Naive thymus-derived CD8-positive, alpha-beta T cell (primary cell): Measurements from ENCODE around the gene CLRN1. TPM values are rescaled to one million over a fixed set of nuclear protein-coding genes. Genes with fewer than 3 reads are reported as not detected.

Experiments used
- ATAC-seq, 2 donors: fragments of 150-1000 bp; cut with Tn5 transposase in 1 of 2; sonication (Bioruptor Pico), chemical (Tn5 transposase) in 1 of 2; 1 replicate in 1 of 2; 2 replicates in 1 of 2; pipeline ENCODE4 v1.10.0; 2021; ENCODE audit warnings: mild to moderate bottlenecking in 2 of 2, moderate library complexity in 2 of 2
- POLR2A ChIA-PET: fragments of 350-600 bp; sonication (Branson Sonifier 250); formaldehyde crosslinking; loops from one replicate; lab custom pipeline; 2021; ENCODE audit warnings: antibody characterized with exemption; lab: Charles Lee
- DNase-seq, 10 donors: peaks; one replicate each; pipeline versions ENCODE4 v3.0.0 to v3.0.0-alpha.2; 2020 to 2022
- H3K27ac Mint-ChIP-seq, 10 donors: one replicate each; pipeline ENCODE4 v1.8.0; 2020 to 2022; ENCODE audit warnings: mild to moderate bottlenecking in 10 of 10, mixed read lengths in 10 of 10, moderate library complexity in 4 of 10, inconsistent platforms in 1 of 10
- H3K27me3 Mint-ChIP-seq, 5 donors: one replicate each; pipeline ENCODE4 v1.8.0; 2021 to 2022; ENCODE audit warnings: mixed read lengths in 5 of 5
- H3K36me3 Mint-ChIP-seq, 3 donors: one replicate each; pipeline ENCODE4 v1.8.0; 2020 to 2022; ENCODE audit warnings: mixed read lengths in 3 of 3, mild to moderate bottlenecking in 2 of 3, inconsistent platforms in 1 of 3
- H3K4me1 Mint-ChIP-seq, 4 donors: one replicate each; pipeline ENCODE4 v1.8.0; 2021 to 2022; ENCODE audit warnings: mixed read lengths in 4 of 4
- H3K4me3 Mint-ChIP-seq, 10 donors: one replicate each; pipeline ENCODE4 v1.8.0; 2020 to 2022; ENCODE audit warnings: mild to moderate bottlenecking in 10 of 10, mixed read lengths in 10 of 10, moderate library complexity in 6 of 10, inconsistent platforms in 1 of 10
- H3K9me3 Mint-ChIP-seq, 9 donors: one replicate each; pipeline ENCODE4 v1.8.0; 2020 to 2022; ENCODE audit warnings: mixed read lengths in 9 of 9, mild to moderate bottlenecking in 3 of 9, inconsistent platforms in 1 of 9, moderate library complexity in 1 of 9
- polyA plus RNA-seq, 3 donors: library from polyadenylated mRNA; unstranded; fragments of 300-500 nt; fragmentation: Illumina TruSeq; gene quantifications; one replicate each; pipeline ENCODE4 v1.2.3, GENCODE V29; 2021
- total RNA-seq, 8 experiments: library from RNA in 2 of 8; stranded (reverse) in 2 of 8; gene quantifications; one replicate each; pipeline ENCODE4 v1.2.3 and lab custom pipeline; 2021 to 2026

CLRN1 gene
- total and polyA plus RNA-seq, 5 experiments from 2014 or later = not detected

- Mint-ChIP-seq H3K36me3 (no peaks in the 10 kb centered on the region), H3K27me3 (peaks cover 0 to 8% (median 4%) of the 10 kb centered on the region in 5 donors), H3K9me3 (no peaks in the 10 kb centered on the region), H3K4me3 (no peak overlapping the region), H3K27ac (no peak overlapping the region), H3K4me1 (no peaks in the 10 kb centered on the region)
- no peak for DNase-seq
- POLR2A ChIA-PET = no interaction called here
- ATAC-seq = no peak
These were observed 4.0 kb downstream of the CLRN1 start for GRCh38 chr3:150968341-150969035.

DNA sequence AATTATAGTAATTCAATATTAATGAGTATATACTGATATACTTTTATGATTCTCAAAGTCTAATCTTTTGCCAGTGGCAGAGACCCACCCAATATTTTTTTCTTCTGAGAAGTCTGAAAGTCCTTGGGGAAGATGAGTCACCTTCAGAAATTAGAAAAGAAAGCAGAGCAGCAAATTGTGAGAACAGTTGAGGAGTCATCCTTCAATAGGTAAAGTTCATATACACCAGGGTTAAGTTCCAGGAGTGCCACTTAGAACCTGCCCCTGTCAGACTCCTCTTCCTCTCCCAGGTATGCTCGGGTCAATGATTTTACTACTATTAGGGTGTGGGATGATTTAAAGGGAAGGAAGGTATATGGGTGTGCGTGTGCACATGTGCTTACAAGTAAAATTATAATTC, 7.1 kb downstream of the CLRN1 start:
- POLR2A ChIA-PET = no interaction called here
- DNase-seq = no peak
- H3K27me3 Mint-ChIP-seq = peaks cover 4 to 11% (median 9%) of the 10 kb centered on the region in 5 donors
- no peak overlapping the region for H3K27ac Mint-ChIP-seq
- peaks cover 0 to 1% (median 0%) of the 10 kb centered on the region in 9 donors for H3K9me3 Mint-ChIP-seq
- no peak overlapping the region for H3K4me3 Mint-ChIP-seq
- ATAC-seq = no peak
- no peaks in the 10 kb centered on the region for H3K36me3 Mint-ChIP-seq
- no peaks in the 10 kb centered on the region for H3K4me1 Mint-ChIP-seq

DNA sequence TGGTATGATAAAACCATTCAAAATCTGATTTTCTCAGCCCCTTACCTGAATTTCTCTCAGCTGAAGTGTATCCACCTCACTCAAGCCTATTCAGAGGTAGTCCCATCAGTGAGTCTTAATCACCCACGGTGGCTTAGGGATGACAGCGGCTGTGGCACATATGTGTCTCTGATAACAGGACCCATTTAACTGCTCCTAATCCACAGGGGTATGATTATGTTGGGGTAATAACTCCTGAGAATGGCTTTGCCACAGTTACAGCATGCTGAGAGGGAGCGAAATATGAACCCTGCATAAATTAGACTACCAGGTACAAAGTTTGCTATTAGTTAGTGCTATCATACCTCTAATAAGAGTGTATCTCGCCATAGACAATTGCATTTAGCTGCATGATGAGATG, 10.6 kb downstream of the CLRN1 start:
- no peak overlapping the region for H3K27ac Mint-ChIP-seq
- peaks cover 0 to 2% (median 0%) of the 10 kb centered on the region in 4 donors for H3K4me1 Mint-ChIP-seq
- H3K36me3 Mint-ChIP-seq = no peaks in the 10 kb centered on the region
- peaks cover 14 to 28% (median 18%) of the 10 kb centered on the region in 5 donors for H3K27me3 Mint-ChIP-seq
- H3K4me3 Mint-ChIP-seq = no peak overlapping the region
- ATAC-seq (no peak), DNase-seq (no peak)
- POLR2A ChIA-PET = no interaction called here
- H3K9me3 Mint-ChIP-seq = peaks cover 0 to 1% (median 0%) of the 10 kb centered on the region in 9 donors

DNA sequence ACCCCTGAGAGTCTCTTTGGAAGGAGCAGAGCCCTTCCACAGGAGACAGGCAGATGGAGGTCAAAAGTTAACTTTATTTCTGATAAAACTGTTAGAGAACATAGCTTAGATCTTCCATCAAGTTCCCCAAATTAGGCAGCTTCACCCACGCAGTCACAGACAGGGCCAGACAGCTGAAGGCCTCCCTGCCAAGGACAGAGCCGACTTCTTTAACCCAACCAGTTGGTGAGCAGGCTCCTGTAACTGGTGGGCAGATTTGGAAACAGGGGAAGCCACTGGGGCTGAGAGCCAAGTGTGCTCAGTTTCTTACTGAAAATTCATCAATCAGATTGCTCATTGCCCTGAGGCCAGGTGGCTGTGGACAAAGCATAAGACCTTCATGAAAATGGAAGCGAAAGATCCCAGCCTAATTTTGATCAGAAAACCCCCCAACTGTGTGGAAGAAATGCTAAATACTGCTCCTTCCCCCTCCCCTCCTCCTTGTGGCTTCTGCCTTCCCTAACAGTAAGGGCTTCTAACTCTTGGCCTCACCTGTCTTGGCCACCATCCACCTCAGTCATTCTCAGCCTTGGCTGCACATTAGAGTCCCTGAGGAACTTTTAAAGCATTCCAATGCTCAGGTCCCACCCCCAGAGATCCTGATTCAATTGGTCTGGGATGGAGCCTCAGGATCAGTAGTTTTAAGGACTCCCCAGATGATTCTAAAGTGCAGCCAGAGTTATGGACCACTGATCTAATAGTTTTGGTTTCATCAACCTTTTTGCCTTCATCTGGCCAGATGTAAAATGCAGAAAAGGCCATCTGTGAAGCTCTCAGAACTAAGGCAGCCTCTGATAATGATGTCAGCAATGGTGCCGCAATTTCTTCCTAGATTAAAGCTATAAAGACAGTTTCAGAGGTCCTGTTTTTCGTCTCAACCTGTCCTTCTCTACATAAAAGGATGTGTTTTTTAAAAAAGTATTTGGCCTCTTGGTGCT, 11.5 kb downstream of the CLRN1 start:
- no peak overlapping the region for H3K27ac Mint-ChIP-seq
- DNase-seq (no peak), ATAC-seq (no peak)
- H3K4me1 Mint-ChIP-seq = peaks cover 0 to 2% (median 0%) of the 10 kb centered on the region in 4 donors
- POLR2A ChIA-PET = no interaction called here
- peaks cover 0 to 1% (median 0%) of the 10 kb centered on the region in 9 donors for H3K9me3 Mint-ChIP-seq
- H3K27me3 Mint-ChIP-seq = peaks cover 13 to 29% (median 18%) of the 10 kb centered on the region in 5 donors
- no peak overlapping the region for H3K4me3 Mint-ChIP-seq
- H3K36me3 Mint-ChIP-seq = no peaks in the 10 kb centered on the region

DNA sequence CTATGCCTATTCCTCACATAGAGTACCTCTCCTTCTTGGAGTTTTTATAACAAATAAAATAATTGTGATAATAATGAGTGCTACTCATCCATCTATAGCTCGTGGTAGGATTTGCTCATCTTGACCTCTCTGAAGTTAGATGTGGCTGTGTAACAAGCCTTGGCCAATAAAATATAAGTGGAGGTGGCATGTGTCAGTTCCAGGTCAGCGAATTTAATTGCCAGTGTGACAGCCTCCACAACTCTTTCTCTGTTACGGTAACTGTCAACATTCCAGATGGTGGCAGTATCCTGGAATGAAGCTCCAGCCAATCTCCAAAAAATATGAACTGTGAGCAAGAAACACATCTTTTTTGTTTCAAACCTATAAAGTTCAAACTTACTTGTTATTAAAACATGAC, 13.8 kb downstream of the CLRN1 start:
- Mint-ChIP-seq H3K4me1 (peaks cover 0 to 2% (median 0%) of the 10 kb centered on the region in 4 donors), H3K27me3 (peaks cover 10 to 29% (median 17%) of the 10 kb centered on the region in 5 donors), H3K27ac (no peak overlapping the region), H3K9me3 (peaks cover 0 to 1% (median 0%) of the 10 kb centered on the region in 9 donors), H3K4me3 (no peak overlapping the region), H3K36me3 (no peaks in the 10 kb centered on the region)
- ATAC-seq = no peak
- no peak for DNase-seq
- POLR2A ChIA-PET = no interaction called here

DNA sequence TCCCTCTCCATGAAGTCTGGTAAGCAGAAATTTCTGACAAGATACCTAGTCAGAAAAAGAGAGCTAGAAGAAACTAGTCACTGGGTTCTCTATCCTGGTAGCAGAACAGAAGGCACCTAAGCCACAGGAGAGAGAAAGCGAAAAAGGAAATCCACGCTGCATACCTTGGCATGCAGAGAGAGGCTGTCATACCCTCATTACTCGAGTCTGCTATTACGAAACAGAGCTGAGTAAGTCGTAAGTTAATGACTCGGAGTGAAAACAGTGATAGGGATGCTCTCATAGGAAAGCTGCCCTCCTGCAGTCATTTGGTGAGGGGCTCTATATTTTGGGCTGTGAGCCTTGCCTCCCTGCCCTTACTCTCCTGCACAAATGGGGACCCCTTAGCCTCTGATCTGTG, 16.2 kb downstream of the CLRN1 start:
- Mint-ChIP-seq H3K36me3 (no peaks in the 10 kb centered on the region), H3K4me1 (peaks cover 0 to 2% (median 0%) of the 10 kb centered on the region in 4 donors), H3K27me3 (peaks cover 8 to 21% (median 17%) of the 10 kb centered on the region in 5 donors), H3K27ac (no peak overlapping the region), H3K9me3 (no peaks in the 10 kb centered on the region), H3K4me3 (no peak overlapping the region)
- POLR2A ChIA-PET = no interaction called here
- DNase-seq (no peak), ATAC-seq (no peak)

GRCh38 chr3:150951923-150952322, 20.6 kb downstream of the CLRN1 start:
- H3K4me3 Mint-ChIP-seq = no peak overlapping the region
- DNase-seq (no peak), ATAC-seq (no peak)
- no peak overlapping the region for H3K27ac Mint-ChIP-seq
- H3K27me3 Mint-ChIP-seq = peaks cover 9 to 16% (median 14%) of the 10 kb centered on the region in 5 donors
- peaks cover 0 to 4% (median 0%) of the 10 kb centered on the region in 9 donors for H3K9me3 Mint-ChIP-seq
- POLR2A ChIA-PET = no interaction called here
- no peaks in the 10 kb centered on the region for H3K4me1 Mint-ChIP-seq
- no peaks in the 10 kb centered on the region for H3K36me3 Mint-ChIP-seq

DNA sequence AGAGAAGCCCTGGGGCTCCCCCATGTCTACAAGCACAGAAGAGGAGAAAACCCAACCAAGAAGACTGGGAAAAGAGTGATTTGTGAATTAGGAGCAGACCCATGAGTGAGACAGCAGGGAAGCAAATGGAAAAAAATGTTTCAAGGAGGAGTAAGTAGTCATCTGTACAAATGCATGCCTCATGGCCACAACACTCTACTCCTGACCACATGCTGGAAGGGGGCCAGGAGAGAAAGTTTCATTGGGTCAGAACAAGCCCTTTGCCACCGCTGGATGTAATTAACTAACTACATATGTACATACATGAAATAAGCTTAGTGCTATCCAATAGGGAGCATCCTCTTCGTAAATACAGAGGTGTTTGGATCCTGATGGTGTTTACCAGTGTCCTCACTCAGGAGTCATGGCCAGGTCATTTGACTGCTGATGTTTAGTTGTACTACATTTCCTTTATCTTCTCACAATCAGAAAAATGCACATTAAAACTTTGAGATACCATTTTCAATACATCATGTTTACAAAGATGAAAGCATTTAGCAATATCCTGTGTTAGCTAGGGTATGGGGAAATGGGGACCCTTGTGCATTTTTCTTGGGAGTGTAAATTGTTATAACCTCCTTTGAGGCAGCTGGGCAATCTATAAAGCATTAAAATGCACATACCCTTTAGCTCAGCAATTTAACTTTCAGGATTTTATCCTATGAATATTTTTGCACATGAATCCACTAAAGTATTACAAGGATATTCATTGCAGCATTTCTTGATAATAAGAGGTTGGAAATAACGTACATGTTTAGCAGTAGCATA, 27.1 kb downstream of the CLRN1 start:
- no peaks in the 10 kb centered on the region for H3K36me3 Mint-ChIP-seq
- H3K27me3 Mint-ChIP-seq = peaks cover 16 to 42% (median 29%) of the 10 kb centered on the region in 5 donors
- H3K27ac Mint-ChIP-seq = no peak overlapping the region

DNA sequence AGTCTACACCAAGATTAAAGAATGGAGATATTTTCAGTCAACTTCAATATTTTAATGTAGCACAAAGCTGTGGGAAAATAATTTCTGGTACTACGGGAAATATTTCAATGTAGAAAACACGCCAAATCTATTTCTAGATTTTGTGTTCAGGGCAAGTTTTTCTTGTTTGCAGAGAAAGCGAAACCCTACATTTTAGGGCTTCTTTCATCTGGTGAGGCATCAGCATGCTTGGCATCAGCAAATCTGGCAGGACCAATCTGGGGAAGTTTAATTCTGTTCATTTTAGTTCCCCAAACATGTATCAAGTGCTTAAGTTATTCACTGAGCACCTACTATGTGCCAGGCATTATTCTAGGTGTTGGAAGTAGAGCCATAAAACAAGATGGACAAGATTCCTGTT, 30.3 kb downstream of the CLRN1 start:
- DNase-seq (no peak), ATAC-seq (no peak)
- Mint-ChIP-seq H3K27ac (no peak overlapping the region), H3K9me3 (peaks cover 0 to 3% (median 0%) of the 10 kb centered on the region in 9 donors), H3K4me1 (no peaks in the 10 kb centered on the region), H3K27me3 (peaks cover 20 to 43% (median 26%) of the 10 kb centered on the region in 5 donors), H3K36me3 (no peaks in the 10 kb centered on the region), H3K4me3 (no peak overlapping the region)
- POLR2A ChIA-PET = no interaction called here

More for the DNA sequence above, 27.1 kb downstream of the CLRN1 start:
- Mint-ChIP-seq H3K4me3 (no peak overlapping the region), H3K4me1 (no peaks in the 10 kb centered on the region), H3K9me3 (peaks cover 0 to 5% (median 0%) of the 10 kb centered on the region in 9 donors)
- POLR2A ChIA-PET = no interaction called here
- DNase-seq = no peak
- ATAC-seq = no peak

DNA sequence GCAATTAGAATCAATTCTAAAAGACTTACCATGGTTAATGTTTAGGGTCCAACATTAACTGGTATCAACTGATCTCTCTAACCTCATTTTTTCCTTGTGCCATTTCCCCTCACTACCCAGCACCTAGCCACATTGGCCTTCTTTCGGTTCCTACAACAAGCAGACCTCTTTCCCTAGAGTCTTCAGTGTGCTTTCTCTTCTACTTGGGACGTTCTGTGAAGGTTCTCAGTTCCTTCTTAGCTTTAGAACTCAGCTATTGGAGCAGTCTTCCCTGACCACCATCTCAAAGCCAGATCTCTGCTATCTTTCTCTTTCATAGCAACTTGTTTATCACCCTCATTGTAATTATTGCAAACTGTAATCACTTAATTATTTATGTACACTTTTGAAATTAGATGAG, 35.8 kb downstream of the CLRN1 start:
- Mint-ChIP-seq H3K27ac (no peak overlapping the region), H3K36me3 (peaks cover 0 to 5% (median 0%) of the 10 kb centered on the region in 3 donors), H3K27me3 (peaks cover 12 to 32% (median 22%) of the 10 kb centered on the region in 5 donors), H3K9me3 (peaks cover 0 to 4% (median 0%) of the 10 kb centered on the region in 9 donors), H3K4me3 (no peak overlapping the region), H3K4me1 (no peaks in the 10 kb centered on the region)
- no peak for ATAC-seq
- DNase-seq = no peak
- POLR2A ChIA-PET = no interaction called here

DNA sequence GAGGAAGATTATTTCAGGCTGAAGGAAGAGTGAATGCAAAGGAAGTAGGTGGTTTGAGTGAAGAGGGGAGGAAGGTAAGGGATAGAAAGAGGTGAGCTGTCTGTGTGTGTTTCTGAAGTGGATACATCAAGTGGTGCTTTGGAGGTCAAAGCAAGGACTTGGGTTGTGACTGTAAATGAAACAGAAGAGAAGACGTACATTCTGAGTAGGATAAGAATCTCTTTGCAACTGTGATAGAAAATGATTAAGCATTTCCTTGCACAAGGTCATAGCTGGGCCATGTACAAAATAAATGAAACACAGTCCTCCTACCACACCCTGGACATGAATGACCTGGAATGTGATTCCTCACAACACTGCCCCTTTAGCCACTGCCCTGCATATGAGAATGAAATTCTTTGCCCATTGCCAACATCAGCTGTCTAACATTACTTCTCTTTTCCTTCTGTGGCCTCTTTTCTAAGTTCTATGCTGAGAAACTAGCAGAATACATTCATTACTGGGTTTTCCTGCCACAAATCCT, 39.0 kb downstream of the CLRN1 start:
- H3K4me3 Mint-ChIP-seq = no peak overlapping the region
- DNase-seq = no peak
- H3K36me3 Mint-ChIP-seq = peaks cover 0 to 5% (median 0%) of the 10 kb centered on the region in 3 donors
- POLR2A ChIA-PET = no interaction called here
- peaks cover 0 to 4% (median 0%) of the 10 kb centered on the region in 9 donors for H3K9me3 Mint-ChIP-seq
- H3K27me3 Mint-ChIP-seq = peaks cover 10 to 40% (median 15%) of the 10 kb centered on the region in 5 donors
- ATAC-seq = no peak
- no peaks in the 10 kb centered on the region for H3K4me1 Mint-ChIP-seq
- peak overlapping the region in 1 of 10 donors; percentile 11 for H3K27ac Mint-ChIP-seq

DNA sequence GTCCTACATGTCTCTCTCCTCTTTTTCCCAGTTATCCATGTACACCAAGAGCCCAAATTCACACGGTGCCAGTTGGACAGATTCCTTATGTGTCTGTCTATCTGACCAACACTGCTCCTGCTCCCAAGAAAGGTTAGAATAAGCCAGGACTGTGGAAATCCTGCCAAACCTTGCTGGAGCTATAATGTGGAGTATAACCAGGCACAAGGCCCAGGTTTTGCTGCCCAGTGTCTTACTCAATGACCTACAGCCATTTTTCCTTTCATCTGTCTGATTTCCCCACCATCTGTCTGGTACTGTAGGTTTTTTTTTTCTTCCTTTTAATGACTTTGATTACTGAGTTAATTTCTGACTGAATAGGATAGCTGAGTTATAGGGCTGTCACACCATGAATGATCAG, 40.8 kb downstream of the CLRN1 start:
- ATAC-seq (no peak), DNase-seq (no peak)
- H3K27me3 Mint-ChIP-seq = peaks cover 5 to 24% (median 13%) of the 10 kb centered on the region in 5 donors
- H3K4me1 Mint-ChIP-seq = no peaks in the 10 kb centered on the region
- H3K4me3 Mint-ChIP-seq = no peak overlapping the region
- POLR2A ChIA-PET = no interaction called here
- no peak overlapping the region for H3K27ac Mint-ChIP-seq
- peaks cover 0 to 4% (median 0%) of the 10 kb centered on the region in 9 donors for H3K9me3 Mint-ChIP-seq
- H3K36me3 Mint-ChIP-seq = peaks cover 0 to 5% (median 0%) of the 10 kb centered on the region in 3 donors
